ENCODE results near the gene PCLO. TPM values are rescaled to one million over a fixed set of nuclear protein-coding genes. Genes with fewer than 3 reads are reported as not detected.

Gene PCLO
- total RNA-seq, 1 donor from 2014 or later, result 17.4 TPM

GRCh38 chr7:82803411-82803810 lies 359.3 kb downstream of the PCLO start:
- Mint-ChIP-seq H3K27ac (ENCODE audit: unreplicated experiment) (no peak overlapping the region), H3K27me3 (ENCODE audit: unreplicated experiment) (no peaks in the 10 kb centered on the region), H3K4me3 (ENCODE audit: unreplicated experiment) (no peak overlapping the region), H3K36me3 (ENCODE audit: unreplicated experiment) (no peaks in the 10 kb centered on the region), H3K4me1 (ENCODE audit: low read depth, unreplicated experiment) (no peaks in the 10 kb centered on the region), H3K9me3 (ENCODE audit: unreplicated experiment) (no peaks in the 10 kb centered on the region)
- TF ChIP-seq CTCF (IDR thresholded peaks at IDR 0.05; ENCODE audit: partially characterized antibody, unreplicated experiment), result no peak
- DNase-seq, result no peak

GRCh38 chr7:82789883-82790609 lies 372.6 kb downstream of the PCLO start:
- no peak for DNase-seq
- TF ChIP-seq CTCF (IDR thresholded peaks at IDR 0.05; ENCODE audit: partially characterized antibody, unreplicated experiment), result no peak
- Mint-ChIP-seq H3K27me3 (ENCODE audit: unreplicated experiment) (peaks cover 1% of the 10 kb centered on the region), H3K27ac (ENCODE audit: unreplicated experiment) (no peak overlapping the region), H3K4me1 (ENCODE audit: low read depth, unreplicated experiment) (no peaks in the 10 kb centered on the region), H3K9me3 (ENCODE audit: unreplicated experiment) (no peaks in the 10 kb centered on the region), H3K4me3 (ENCODE audit: unreplicated experiment) (no peak overlapping the region), H3K36me3 (ENCODE audit: unreplicated experiment) (no peaks in the 10 kb centered on the region)

GRCh38 chr7:82778021-82778420 lies 384.7 kb downstream of the PCLO start:
- H3K4me3 Mint-ChIP-seq (ENCODE audit: unreplicated experiment), result no peak overlapping the region
- no peak for TF ChIP-seq CTCF (IDR thresholded peaks at IDR 0.05; ENCODE audit: partially characterized antibody, unreplicated experiment)
- H3K27me3 Mint-ChIP-seq (ENCODE audit: unreplicated experiment), result peaks cover 2% of the 10 kb centered on the region
- H3K36me3 Mint-ChIP-seq (ENCODE audit: unreplicated experiment), result no peaks in the 10 kb centered on the region
- no peak for DNase-seq
- H3K27ac Mint-ChIP-seq (ENCODE audit: unreplicated experiment), result no peak overlapping the region
- H3K4me1 Mint-ChIP-seq (ENCODE audit: low read depth, unreplicated experiment), result no peaks in the 10 kb centered on the region
- H3K9me3 Mint-ChIP-seq (ENCODE audit: unreplicated experiment), result no peaks in the 10 kb centered on the region

GRCh38 chr7:82762880-82763279 lies 399.8 kb downstream of the PCLO start:
- Mint-ChIP-seq H3K9me3 (ENCODE audit: unreplicated experiment) (no peaks in the 10 kb centered on the region), H3K36me3 (ENCODE audit: unreplicated experiment) (no peaks in the 10 kb centered on the region), H3K27ac (ENCODE audit: unreplicated experiment) (no peak overlapping the region), H3K27me3 (ENCODE audit: unreplicated experiment) (no peaks in the 10 kb centered on the region), H3K4me1 (ENCODE audit: low read depth, unreplicated experiment) (no peaks in the 10 kb centered on the region), H3K4me3 (ENCODE audit: unreplicated experiment) (no peak overlapping the region)
- DNase-seq, result no peak
- TF ChIP-seq CTCF (IDR thresholded peaks at IDR 0.05; ENCODE audit: partially characterized antibody, unreplicated experiment), result no peak

- no peaks in the 10 kb centered on the region for H3K27me3 Mint-ChIP-seq (ENCODE audit: unreplicated experiment)
- no peak overlapping the region for H3K27ac Mint-ChIP-seq (ENCODE audit: unreplicated experiment)
- no peaks in the 10 kb centered on the region for H3K36me3 Mint-ChIP-seq (ENCODE audit: unreplicated experiment)
- TF ChIP-seq CTCF (IDR thresholded peaks at IDR 0.05; ENCODE audit: partially characterized antibody, unreplicated experiment), result no peak
- no peak for DNase-seq
- H3K4me3 Mint-ChIP-seq (ENCODE audit: unreplicated experiment), result no peak overlapping the region
- H3K9me3 Mint-ChIP-seq (ENCODE audit: unreplicated experiment), result no peaks in the 10 kb centered on the region
- H3K4me1 Mint-ChIP-seq (ENCODE audit: low read depth, unreplicated experiment), result no peaks in the 10 kb centered on the region
Observed at GRCh38 chr7:82760831-82761230, 401.9 kb downstream of the PCLO start.

All from glutamatergic neuron (in vitro differentiated cells).